GM12892 (cell line): ENCODE results near the gene TMEM45A.
"Not testable (repeated sequence)": the region's sequence is repeated elsewhere in the genome, so short reads cannot be mapped to it uniquely, and the experiment has no call there.

Source experiments
- POLR2A ChIP-seq: IDR thresholded peaks from 2 replicates; pipeline ENCODE4 v1.6.1; 2011; ENCODE audit warnings: low read depth, low read length, control low read depth
- POLR2AphosphoS5 ChIP-seq: IDR thresholded peaks from 2 replicates; pipeline ENCODE4 v1.6.1; 2011; ENCODE audit warnings: low read depth, low read length, control low read depth
- TAF1 ChIP-seq: IDR thresholded peaks from 2 replicates; pipeline ENCODE4 v1.6.1; 2011; ENCODE audit warnings: low read depth, mild to moderate bottlenecking, control low read depth, low read length, borderline replicate concordance

DNA sequence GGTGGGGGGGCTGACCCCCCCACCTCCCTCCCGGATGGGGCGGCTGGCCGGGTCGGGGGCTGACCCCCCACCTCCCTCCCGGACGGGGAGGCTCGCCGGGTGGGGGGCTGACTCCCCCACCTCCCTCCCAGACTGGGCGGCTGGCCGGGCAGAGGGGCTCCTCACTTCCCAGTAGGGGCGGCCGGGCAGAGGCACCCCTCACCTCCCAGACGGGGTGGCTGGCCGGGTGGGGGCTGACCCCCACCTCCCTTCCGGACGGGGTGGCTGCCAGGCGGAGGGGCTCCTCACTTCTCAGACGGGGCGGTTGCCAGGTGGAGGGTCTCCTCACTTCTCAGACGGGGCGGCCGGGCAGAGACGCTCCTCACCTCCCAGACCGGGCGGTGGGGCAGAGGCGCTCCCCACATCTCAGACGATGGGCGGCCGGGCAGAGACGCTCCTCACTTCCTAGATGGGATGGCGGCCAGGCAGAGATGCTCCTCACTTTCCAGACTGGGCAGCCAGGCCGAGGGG lies 14.5 kb upstream of the TMEM45A start:
- TF ChIP-seq POLR2AphosphoS5, POLR2A, TAF1: not testable (repeated sequence)
